ENCODE results near the gene AMER3.
"Not testable (repeated sequence)": the region's sequence is repeated elsewhere in the genome, so short reads cannot be mapped to it uniquely, and the experiment has no call there.

The AMER3 gene

DNA sequence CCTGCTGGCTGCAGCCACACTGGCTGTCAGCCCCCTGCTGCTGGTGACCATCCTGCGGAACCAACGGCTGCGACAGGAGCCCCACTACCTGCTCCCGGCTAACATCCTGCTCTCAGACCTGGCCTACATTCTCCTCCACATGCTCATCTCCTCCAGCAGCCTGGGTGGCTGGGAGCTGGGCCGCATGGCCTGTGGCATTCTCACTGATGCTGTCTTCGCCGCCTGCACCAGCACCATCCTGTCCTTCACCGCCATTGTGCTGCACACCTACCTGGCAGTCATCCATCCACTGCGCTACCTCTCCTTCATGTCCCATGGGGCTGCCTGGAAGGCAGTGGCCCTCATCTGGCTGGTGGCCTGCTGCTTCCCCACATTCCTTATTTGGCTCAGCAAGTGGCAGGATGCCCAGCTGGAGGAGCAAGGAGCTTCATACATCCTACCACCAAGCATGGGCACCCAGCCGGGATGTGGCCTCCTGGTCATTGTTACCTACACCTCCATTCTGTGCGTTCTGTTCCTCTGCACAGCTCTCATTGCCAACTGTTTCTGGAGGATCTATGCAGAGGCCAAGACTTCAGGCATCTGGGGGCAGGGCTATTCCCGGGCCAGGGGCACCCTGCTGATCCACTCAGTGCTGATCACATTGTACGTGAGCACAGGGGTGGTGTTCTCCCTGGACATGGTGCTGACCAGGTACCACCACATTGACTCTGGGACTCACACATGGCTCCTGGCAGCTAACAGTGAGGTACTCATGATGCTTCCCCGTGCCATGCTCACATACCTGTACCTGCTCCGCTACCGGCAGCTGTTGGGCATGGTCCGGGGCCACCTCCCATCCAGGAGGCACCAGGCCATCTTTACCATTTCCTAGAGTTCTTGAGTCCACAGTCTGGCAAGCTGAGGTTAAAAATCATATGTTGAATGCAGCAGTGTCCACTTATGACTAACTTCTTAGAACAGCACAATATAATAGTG, 25.7 kb upstream of the AMER3 start:
- no peak for DNase-seq (ENCODE audit: low read depth, low spot score)
- no CpG with 5 or more reads among the region's 17 CpGs for WGBS (ENCODE audit: insufficient coverage, insufficient read length)
- Histone ChIP-seq H3K36me3 (ENCODE audit: control insufficient read depth, insufficient read depth, low read length) (no peaks in the 10 kb centered on the region), H3K27me3 (ENCODE audit: control insufficient read depth, insufficient read depth, low read length) (peaks cover 2% of the 10 kb centered on the region; the same call in 1 of the 2 replicates), H3K9me3 (ENCODE audit: control insufficient read depth, insufficient read depth, low read length) (no peaks in the 10 kb centered on the region), H3K27ac (ENCODE audit: low read length) (no peak overlapping the region), H3K4me1 (ENCODE audit: control insufficient read depth, insufficient read depth, low read length) (peaks cover 4% of the 10 kb centered on the region; the same call in 1 of the 2 replicates), H3K4me3 (ENCODE audit: low read length) (no peak overlapping the region)

DNA sequence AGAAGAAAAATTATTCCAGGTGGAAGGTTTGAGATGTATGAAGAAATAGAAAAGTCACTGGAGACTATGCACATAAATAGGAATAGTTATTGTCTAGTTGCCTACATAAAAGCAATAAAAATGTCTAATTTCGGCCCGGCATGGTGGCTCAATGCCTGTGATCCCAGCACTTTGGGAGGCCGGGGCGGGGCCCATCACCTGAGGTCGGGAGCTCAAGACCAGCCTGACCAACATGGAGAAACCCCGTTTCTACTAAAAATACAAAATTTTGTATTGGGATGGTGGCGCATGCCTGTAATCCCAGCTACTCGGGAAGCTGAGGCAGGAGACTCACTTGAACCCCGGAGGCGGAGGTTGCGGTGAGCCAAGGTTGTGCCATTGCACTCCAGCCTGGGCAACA, 23.1 kb upstream of the AMER3 start:
- not testable (repeated sequence) for H3K27ac ChIP-seq (ENCODE audit: low read length); H3K36me3 ChIP-seq (ENCODE audit: control insufficient read depth, insufficient read depth, low read length); H3K4me3 ChIP-seq (ENCODE audit: low read length); H3K9me3 ChIP-seq (ENCODE audit: control insufficient read depth, insufficient read depth, low read length); DNase-seq (ENCODE audit: low read depth, low spot score); H3K27me3 ChIP-seq (ENCODE audit: control insufficient read depth, insufficient read depth, low read length); H3K4me1 ChIP-seq (ENCODE audit: control insufficient read depth, insufficient read depth, low read length)
- WGBS (ENCODE audit: insufficient coverage, insufficient read length), result no CpG with 5 or more reads among the region's 11 CpGs

DNA sequence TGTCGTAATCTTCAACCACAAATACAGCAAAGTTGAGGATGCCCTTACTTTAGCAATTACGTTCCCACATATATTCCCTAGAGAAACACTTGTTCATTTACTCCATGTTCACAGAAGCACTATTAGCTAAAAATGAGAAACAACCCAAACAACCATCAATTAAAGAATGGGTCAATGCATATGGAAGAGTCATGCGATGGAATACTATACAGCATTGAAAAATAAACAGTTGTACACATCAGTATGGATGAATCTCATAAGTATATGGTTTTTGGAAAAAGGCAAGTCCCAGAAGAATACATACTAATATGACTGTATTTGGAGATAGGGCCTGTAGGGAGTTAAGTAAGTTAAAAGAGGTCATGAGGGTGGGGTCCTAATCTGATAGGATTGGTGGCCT, 20.1 kb upstream of the AMER3 start:
- Histone ChIP-seq H3K9me3 (ENCODE audit: control insufficient read depth, insufficient read depth, low read length) (no peaks in the 10 kb centered on the region), H3K27ac (ENCODE audit: low read length) (no peak overlapping the region), H3K27me3 (ENCODE audit: control insufficient read depth, insufficient read depth, low read length) (no peaks in the 10 kb centered on the region), H3K4me3 (ENCODE audit: low read length) (no peak overlapping the region), H3K36me3 (ENCODE audit: control insufficient read depth, insufficient read depth, low read length) (no peaks in the 10 kb centered on the region), H3K4me1 (ENCODE audit: control insufficient read depth, insufficient read depth, low read length) (no peaks in the 10 kb centered on the region; the same call in 1 of the 2 replicates)
- DNase-seq (ENCODE audit: low read depth, low spot score), result no peak
- WGBS (ENCODE audit: insufficient coverage, insufficient read length), result no CpG with 5 or more reads among the region's 3 CpGs

DNA sequence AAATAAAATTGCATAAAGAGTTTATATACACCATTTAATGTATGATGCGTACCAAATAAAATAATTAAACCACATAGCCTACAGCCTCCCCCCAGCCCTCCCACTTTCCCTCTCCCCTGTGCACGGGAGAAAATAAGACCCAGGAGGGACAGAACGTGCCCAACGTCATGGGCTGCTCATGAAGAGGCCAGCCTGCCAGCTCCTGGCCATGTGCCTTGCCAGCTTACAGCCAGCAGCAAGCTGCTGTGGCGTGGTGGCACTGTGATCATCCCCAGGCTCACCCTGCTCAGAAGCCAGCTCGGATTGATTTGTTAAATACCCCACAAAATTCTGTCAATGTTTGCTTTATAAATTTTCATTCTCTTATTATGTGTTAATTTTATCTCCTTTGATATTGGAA, 18.9 kb upstream of the AMER3 start:
- H3K27me3 ChIP-seq (ENCODE audit: control insufficient read depth, insufficient read depth, low read length), result no peaks in the 10 kb centered on the region
- no CpG with 5 or more reads among the region's 6 CpGs for WGBS (ENCODE audit: insufficient coverage, insufficient read length)
- no peak for DNase-seq (ENCODE audit: low read depth, low spot score)

DNA sequence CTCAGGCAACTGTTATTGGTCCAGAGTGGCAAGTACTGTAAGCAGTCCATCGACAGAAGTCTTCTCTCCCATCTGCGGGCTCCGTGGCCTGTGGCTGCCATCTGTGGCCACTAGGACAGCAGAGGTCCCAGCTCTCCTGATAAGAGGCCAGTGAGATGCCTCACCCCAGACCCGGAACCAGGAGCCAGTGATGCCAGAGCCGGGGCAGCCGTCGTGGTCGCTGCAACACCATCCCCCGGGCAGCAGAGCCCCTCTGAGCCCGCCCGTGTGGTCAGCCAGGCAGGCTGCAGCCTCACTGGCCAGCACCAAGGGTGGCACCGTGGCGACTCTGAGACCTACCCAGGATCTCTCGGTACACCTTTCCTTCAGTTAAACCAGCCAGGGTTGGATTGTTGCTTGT, 17.7 kb upstream of the AMER3 start:
- DNase-seq (ENCODE audit: low read depth, low spot score), result no peak
- H3K9me3 ChIP-seq (ENCODE audit: control insufficient read depth, insufficient read depth, low read length), result no peaks in the 10 kb centered on the region

More for the DNA sequence above, 18.9 kb upstream of the AMER3 start:
- Histone ChIP-seq H3K4me3 (ENCODE audit: low read length) (no peak overlapping the region; the same call in 1 of the 2 replicates), H3K9me3 (ENCODE audit: control insufficient read depth, insufficient read depth, low read length) (no peaks in the 10 kb centered on the region), H3K4me1 (ENCODE audit: control insufficient read depth, insufficient read depth, low read length) (no peaks in the 10 kb centered on the region; the same call in 1 of the 2 replicates), H3K36me3 (ENCODE audit: control insufficient read depth, insufficient read depth, low read length) (no peaks in the 10 kb centered on the region), H3K27ac (ENCODE audit: low read length) (no peak overlapping the region)

DNA sequence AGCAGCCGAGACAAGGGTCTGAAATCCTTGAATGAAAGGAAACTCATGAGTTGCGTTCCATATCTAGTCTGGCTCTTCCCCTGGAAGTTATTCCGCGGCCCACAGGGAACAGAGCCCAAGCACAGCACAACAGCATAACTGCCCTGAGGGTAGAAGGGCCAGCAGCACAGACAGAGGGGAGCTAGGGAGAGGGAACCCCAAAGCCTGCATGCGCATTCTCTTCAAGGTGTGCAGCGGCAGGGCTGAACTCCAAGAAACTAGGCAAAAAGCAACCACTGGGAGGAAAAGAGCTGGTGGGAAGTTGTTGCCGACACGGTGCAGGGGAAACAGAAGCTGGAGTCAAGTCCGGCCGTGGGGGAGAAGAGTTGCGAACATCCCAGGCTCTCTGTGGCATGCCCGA, 14.7 kb upstream of the AMER3 start:
- Histone ChIP-seq H3K27me3 (ENCODE audit: control insufficient read depth, insufficient read depth, low read length) (no peaks in the 10 kb centered on the region), H3K27ac (ENCODE audit: low read length) (no peak overlapping the region), H3K4me1 (ENCODE audit: control insufficient read depth, insufficient read depth, low read length) (peaks cover 1% of the 10 kb centered on the region), H3K36me3 (ENCODE audit: control insufficient read depth, insufficient read depth, low read length) (no peaks in the 10 kb centered on the region), H3K9me3 (ENCODE audit: control insufficient read depth, insufficient read depth, low read length) (no peaks in the 10 kb centered on the region), H3K4me3 (ENCODE audit: low read length) (no peak overlapping the region)
- WGBS (ENCODE audit: insufficient coverage, insufficient read length), result no CpG with 5 or more reads among the region's 12 CpGs
- DNase-seq (ENCODE audit: low read depth, low spot score), result no peak

More for the DNA sequence above, 17.7 kb upstream of the AMER3 start:
- no CpG with 5 or more reads among the region's 14 CpGs for WGBS (ENCODE audit: insufficient coverage, insufficient read length)
- no peaks in the 10 kb centered on the region for H3K27me3 ChIP-seq (ENCODE audit: control insufficient read depth, insufficient read depth, low read length)
- H3K27ac ChIP-seq (ENCODE audit: low read length), result no peak overlapping the region
- H3K4me3 ChIP-seq (ENCODE audit: low read length), result no peak overlapping the region; the same call in 1 of the 2 replicates
- no peaks in the 10 kb centered on the region for H3K36me3 ChIP-seq (ENCODE audit: control insufficient read depth, insufficient read depth, low read length)
- no peaks in the 10 kb centered on the region; the same call in 1 of the 2 replicates for H3K4me1 ChIP-seq (ENCODE audit: control insufficient read depth, insufficient read depth, low read length)

DNA sequence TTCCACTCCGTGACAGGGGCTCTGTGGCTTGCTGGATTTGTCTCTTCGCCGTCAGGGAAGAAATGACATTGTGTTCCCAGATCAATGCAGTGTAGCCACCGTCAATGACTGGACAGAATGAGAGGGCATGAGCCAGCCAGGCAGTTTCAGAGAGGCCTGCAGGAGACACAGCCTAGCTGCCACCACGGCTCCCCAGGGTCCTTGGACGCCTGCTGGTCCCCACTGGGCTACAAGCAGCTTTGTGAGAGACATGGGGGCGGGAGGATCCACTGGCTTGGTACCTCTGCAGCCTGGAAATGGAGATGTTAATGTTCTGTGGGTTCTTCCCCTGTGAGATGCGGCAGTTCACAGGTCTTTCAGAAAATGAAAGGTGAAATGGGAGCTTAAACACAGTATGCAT, 12.1 kb upstream of the AMER3 start:
- no peaks in the 10 kb centered on the region for H3K27me3 ChIP-seq (ENCODE audit: control insufficient read depth, insufficient read depth, low read length)
- H3K36me3 ChIP-seq (ENCODE audit: control insufficient read depth, insufficient read depth, low read length), result no peaks in the 10 kb centered on the region
- H3K4me1 ChIP-seq (ENCODE audit: control insufficient read depth, insufficient read depth, low read length), result peaks cover 1% of the 10 kb centered on the region
- H3K9me3 ChIP-seq (ENCODE audit: control insufficient read depth, insufficient read depth, low read length), result no peaks in the 10 kb centered on the region
- no peak for DNase-seq (ENCODE audit: low read depth, low spot score)
- no CpG with 5 or more reads among the region's 8 CpGs for WGBS (ENCODE audit: insufficient coverage, insufficient read length)
- no peak overlapping the region for H3K27ac ChIP-seq (ENCODE audit: low read length)
- no peak overlapping the region for H3K4me3 ChIP-seq (ENCODE audit: low read length)

DNA sequence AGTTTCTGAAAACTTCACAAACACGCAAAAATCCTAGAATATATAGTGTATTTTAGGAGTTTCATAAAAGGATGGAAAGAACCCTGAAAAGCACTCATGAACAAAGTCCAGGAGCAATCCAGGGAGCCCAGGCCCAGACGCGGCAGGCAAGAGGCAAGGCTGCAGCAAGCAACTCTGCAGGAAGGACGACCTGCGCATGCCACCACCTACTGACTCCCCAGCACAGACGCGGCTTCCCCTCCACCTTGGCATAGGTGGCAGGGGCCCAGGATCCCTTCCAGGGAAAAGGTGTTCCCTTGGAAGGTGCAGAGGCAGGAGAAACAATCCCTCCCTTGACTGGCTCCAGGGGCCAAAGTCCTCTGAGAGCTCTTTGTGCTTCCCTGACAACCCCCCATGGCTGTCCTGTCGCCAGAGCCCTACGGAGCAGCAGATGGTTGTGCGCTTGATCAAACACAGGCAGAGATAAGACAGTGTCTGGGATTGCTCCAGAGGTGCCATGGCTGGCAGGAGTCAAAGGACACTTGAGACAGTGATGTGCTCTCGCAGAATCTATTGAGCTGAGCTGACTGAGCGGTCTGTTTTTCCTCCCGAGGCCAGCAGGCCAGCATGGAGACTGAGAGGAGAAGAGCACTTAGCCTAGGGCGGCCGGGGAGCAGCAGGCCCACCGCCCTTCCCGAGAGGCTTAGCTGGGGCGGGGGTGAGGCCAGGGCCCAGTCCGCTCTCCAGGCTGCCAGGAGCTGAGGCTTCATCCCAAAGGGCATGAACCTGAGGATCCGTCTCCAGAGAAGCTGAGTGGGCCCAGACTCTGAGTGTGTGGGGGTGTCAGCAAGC, 10.8 kb upstream of the AMER3 start:
- DNase-seq (ENCODE audit: low read depth, low spot score), result no peak
- H3K9me3 ChIP-seq (ENCODE audit: control insufficient read depth, insufficient read depth, low read length), result no peaks in the 10 kb centered on the region
- no CpG with 5 or more reads among the region's 20 CpGs for WGBS (ENCODE audit: insufficient coverage, insufficient read length)
- H3K36me3 ChIP-seq (ENCODE audit: control insufficient read depth, insufficient read depth, low read length), result no peaks in the 10 kb centered on the region
- H3K27ac ChIP-seq (ENCODE audit: low read length), result no peak overlapping the region
- no peak overlapping the region for H3K4me3 ChIP-seq (ENCODE audit: low read length)
- H3K27me3 ChIP-seq (ENCODE audit: control insufficient read depth, insufficient read depth, low read length), result no peaks in the 10 kb centered on the region
- peaks cover 1% of the 10 kb centered on the region for H3K4me1 ChIP-seq (ENCODE audit: control insufficient read depth, insufficient read depth, low read length)

DNA sequence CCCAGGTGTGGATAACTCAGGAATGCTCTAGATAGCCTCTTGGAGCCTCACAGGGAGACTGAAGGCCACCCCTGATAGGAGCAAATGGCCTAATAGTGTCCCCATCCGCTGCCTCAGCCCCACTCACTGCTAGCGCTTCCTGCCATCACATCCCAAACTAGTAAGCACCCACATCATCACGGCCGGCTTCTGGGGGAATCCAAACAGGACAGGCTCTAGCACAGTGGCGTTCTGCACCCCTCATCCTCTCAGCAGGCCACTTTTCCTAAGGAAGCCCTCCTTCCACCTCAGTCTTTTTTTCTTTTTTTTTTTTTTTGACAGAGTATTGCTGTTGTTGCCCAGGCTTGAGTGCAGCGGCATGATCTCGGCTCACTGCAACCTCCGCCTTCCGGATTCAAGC, 6.3 kb upstream of the AMER3 start:
- no peak for DNase-seq (ENCODE audit: low read depth, low spot score)
- peaks cover 1% of the 10 kb centered on the region for H3K4me1 ChIP-seq (ENCODE audit: control insufficient read depth, insufficient read depth, low read length)
- no CpG with 5 or more reads among the region's 9 CpGs for WGBS (ENCODE audit: insufficient coverage, insufficient read length)
- H3K27me3 ChIP-seq (ENCODE audit: control insufficient read depth, insufficient read depth, low read length), result no peaks in the 10 kb centered on the region
- H3K4me3 ChIP-seq (ENCODE audit: low read length), result no peak overlapping the region; the same call in 1 of the 2 replicates
- H3K9me3 ChIP-seq (ENCODE audit: control insufficient read depth, insufficient read depth, low read length), result no peaks in the 10 kb centered on the region
- H3K27ac ChIP-seq (ENCODE audit: low read length), result no peak overlapping the region
- H3K36me3 ChIP-seq (ENCODE audit: control insufficient read depth, insufficient read depth, low read length), result no peaks in the 10 kb centered on the region

DNA sequence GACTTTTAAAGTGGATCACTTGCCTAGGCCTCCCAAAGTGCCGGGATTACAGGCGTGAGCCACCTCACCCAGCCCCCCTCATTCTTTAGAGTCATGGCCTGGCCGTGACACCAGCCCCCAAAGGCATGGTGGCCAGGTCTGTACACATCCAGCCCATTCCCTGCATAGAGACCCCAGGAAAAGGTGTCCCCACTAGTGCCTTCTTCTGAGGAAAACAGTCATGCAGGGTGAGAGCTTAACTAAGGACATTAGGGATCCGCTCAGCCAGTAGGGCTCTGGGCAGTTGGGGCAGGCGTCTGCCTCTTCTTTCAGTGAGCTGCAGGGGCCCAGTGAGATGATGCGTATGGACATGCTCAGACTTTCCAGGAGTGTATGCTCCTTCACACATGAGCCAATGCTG, 5.7 kb upstream of the AMER3 start:
- Histone ChIP-seq H3K9me3 (ENCODE audit: control insufficient read depth, insufficient read depth, low read length) (no peaks in the 10 kb centered on the region), H3K27ac (ENCODE audit: low read length) (no peak overlapping the region), H3K36me3 (ENCODE audit: control insufficient read depth, insufficient read depth, low read length) (no peaks in the 10 kb centered on the region), H3K27me3 (ENCODE audit: control insufficient read depth, insufficient read depth, low read length) (no peaks in the 10 kb centered on the region; the same call in 1 of the 2 replicates), H3K4me3 (ENCODE audit: low read length) (no peak overlapping the region), H3K4me1 (ENCODE audit: control insufficient read depth, insufficient read depth, low read length) (no peaks in the 10 kb centered on the region)
- no CpG with 5 or more reads among the region's 6 CpGs for WGBS (ENCODE audit: insufficient coverage, insufficient read length)
- DNase-seq (ENCODE audit: low read depth, low spot score), result no peak
